Erythroblast (primary cell): Measurements from ENCODE around the gene RAD51C.

ENCODE experiments used
- GATA1 ChIP-seq: IDR thresholded peaks from 2 replicates; pipeline ENCODE4 v1.6.1; 2011; ENCODE audit warnings: low read depth, mild to moderate bottlenecking, control low read depth, low read length, moderate library complexity
- POLR2A ChIP-seq: IDR thresholded peaks from 2 replicates; pipeline ENCODE4 v1.6.1; 2011; ENCODE audit warnings: mild to moderate bottlenecking, low read length

DNA sequence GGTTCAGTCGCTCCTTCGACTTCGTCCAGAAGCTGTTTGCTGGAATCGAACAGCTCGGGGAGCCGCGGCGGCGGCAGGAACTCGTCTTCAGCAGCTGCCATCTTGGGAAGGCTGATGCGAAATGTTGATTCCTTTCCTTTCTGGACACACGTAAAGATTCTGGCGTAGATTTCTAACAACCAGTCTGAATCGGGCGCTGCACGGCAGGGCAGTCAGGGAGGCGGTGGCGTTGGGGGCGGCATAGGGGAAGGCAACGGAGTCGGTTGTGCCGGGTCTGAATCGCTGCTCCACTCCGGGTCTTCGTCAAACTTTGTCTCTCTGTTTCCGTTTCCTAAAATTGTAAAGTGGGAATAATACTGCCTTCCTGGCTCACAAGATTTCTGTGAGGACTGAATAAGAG is 30.9 kb upstream of the RAD51C start:
- TF ChIP-seq POLR2A (no peak), GATA1 (no peak)
